ENCODE data around the gene CDON.

Gene CDON

GRCh38 chr11:126053415-126054286, 9.0 kb downstream of the CDON start:
- Histone ChIP-seq H3K9me2 (ENCODE audit: low read depth, low read length) (no peaks in the 10 kb centered on the region), H3K9me3 (ENCODE audit: low read length) (no peaks in the 10 kb centered on the region), H3K4me1 (ENCODE audit: insufficient read depth, low read length, severe bottlenecking) (no peaks in the 10 kb centered on the region), H3F3A (ENCODE audit: insufficient read depth, low read length) (no peaks in the 10 kb centered on the region), H3K9ac (ENCODE audit: low read length) (no peak overlapping the region), H3K36me3 (ENCODE audit: insufficient read depth, low read length) (no peaks in the 10 kb centered on the region), H3K4me3 (ENCODE audit: low read depth, low read length, poor library complexity, severe bottlenecking) (no peak overlapping the region), H3K27ac (ENCODE audit: low read depth, low read length, poor library complexity, severe bottlenecking) (no peak overlapping the region), H3K4me2 (ENCODE audit: low read length) (no peak overlapping the region), H2AFZ (ENCODE audit: low read length) (no peak overlapping the region), H4K20me1 (ENCODE audit: insufficient read depth, low read length) (no peaks in the 10 kb centered on the region), H3K79me2 (ENCODE audit: insufficient read depth, low read length) (no peaks in the 10 kb centered on the region), H3K27me3 (ENCODE audit: insufficient read depth, low read length) (no peaks in the 10 kb centered on the region)
- TF ChIP-seq EZH2 (IDR thresholded peaks at IDR 0.05; ENCODE audit: borderline replicate concordance, low read length) = no peak
- no peak for TF ChIP-seq CTCF (IDR thresholded peaks at IDR 0.05; ENCODE audit: low read length)

GRCh38 chr11:126051117-126051516, 11.5 kb downstream of the CDON start:
- Histone ChIP-seq H3K36me3 (ENCODE audit: insufficient read depth, low read length) (no peaks in the 10 kb centered on the region), H3K4me3 (ENCODE audit: low read depth, low read length, poor library complexity, severe bottlenecking) (no peak overlapping the region)

GRCh38 chr11:126049159-126049558, 13.5 kb downstream of the CDON start:
- H3K4me2 ChIP-seq (ENCODE audit: low read length) = no peak overlapping the region
- no peaks in the 10 kb centered on the region for H3K4me1 ChIP-seq (ENCODE audit: insufficient read depth, low read length, severe bottlenecking)
- H3K9me2 ChIP-seq (ENCODE audit: low read depth, low read length) = no peaks in the 10 kb centered on the region
- H3F3A ChIP-seq (ENCODE audit: insufficient read depth, low read length) = no peaks in the 10 kb centered on the region
- TF ChIP-seq EZH2 (IDR thresholded peaks at IDR 0.05; ENCODE audit: borderline replicate concordance, low read length) = no peak
- TF ChIP-seq CTCF (IDR thresholded peaks at IDR 0.05; ENCODE audit: low read length) = no peak
- no peaks in the 10 kb centered on the region for H4K20me1 ChIP-seq (ENCODE audit: insufficient read depth, low read length)
- H3K27ac ChIP-seq (ENCODE audit: low read depth, low read length, poor library complexity, severe bottlenecking) = no peak overlapping the region
- no peaks in the 10 kb centered on the region for H3K27me3 ChIP-seq (ENCODE audit: insufficient read depth, low read length)
- no peak overlapping the region for H3K9ac ChIP-seq (ENCODE audit: low read length)
- no peak overlapping the region for H3K4me3 ChIP-seq (ENCODE audit: low read depth, low read length, poor library complexity, severe bottlenecking)
- H3K9me3 ChIP-seq (ENCODE audit: low read length) = no peaks in the 10 kb centered on the region
- no peak overlapping the region for H2AFZ ChIP-seq (ENCODE audit: low read length)
- H3K79me2 ChIP-seq (ENCODE audit: insufficient read depth, low read length) = no peaks in the 10 kb centered on the region
- H3K36me3 ChIP-seq (ENCODE audit: insufficient read depth, low read length) = no peaks in the 10 kb centered on the region

More at GRCh38 chr11:126051117-126051516, 11.5 kb downstream of the CDON start:
- no peaks in the 10 kb centered on the region for H3K79me2 ChIP-seq (ENCODE audit: insufficient read depth, low read length)
- no peaks in the 10 kb centered on the region for H3F3A ChIP-seq (ENCODE audit: insufficient read depth, low read length)
- no peaks in the 10 kb centered on the region for H3K27me3 ChIP-seq (ENCODE audit: insufficient read depth, low read length)
- no peaks in the 10 kb centered on the region for H3K4me1 ChIP-seq (ENCODE audit: insufficient read depth, low read length, severe bottlenecking)
- TF ChIP-seq CTCF (IDR thresholded peaks at IDR 0.05; ENCODE audit: low read length) (no peak), EZH2 (IDR thresholded peaks at IDR 0.05; ENCODE audit: borderline replicate concordance, low read length) (no peak)
- H4K20me1 ChIP-seq (ENCODE audit: insufficient read depth, low read length) = no peaks in the 10 kb centered on the region
- no peak overlapping the region for H3K4me2 ChIP-seq (ENCODE audit: low read length)
- no peaks in the 10 kb centered on the region for H3K9me2 ChIP-seq (ENCODE audit: low read depth, low read length)
- H2AFZ ChIP-seq (ENCODE audit: low read length) = no peak overlapping the region
- no peak overlapping the region for H3K27ac ChIP-seq (ENCODE audit: low read depth, low read length, poor library complexity, severe bottlenecking)
- no peak overlapping the region for H3K9ac ChIP-seq (ENCODE audit: low read length)
- no peaks in the 10 kb centered on the region for H3K9me3 ChIP-seq (ENCODE audit: low read length)
